ENCODE data around the gene SPATA3.
A peak's percentile ranks its signal among the peaks of the same experiment; 100 is the strongest.

The SPATA3 gene

DNA sequence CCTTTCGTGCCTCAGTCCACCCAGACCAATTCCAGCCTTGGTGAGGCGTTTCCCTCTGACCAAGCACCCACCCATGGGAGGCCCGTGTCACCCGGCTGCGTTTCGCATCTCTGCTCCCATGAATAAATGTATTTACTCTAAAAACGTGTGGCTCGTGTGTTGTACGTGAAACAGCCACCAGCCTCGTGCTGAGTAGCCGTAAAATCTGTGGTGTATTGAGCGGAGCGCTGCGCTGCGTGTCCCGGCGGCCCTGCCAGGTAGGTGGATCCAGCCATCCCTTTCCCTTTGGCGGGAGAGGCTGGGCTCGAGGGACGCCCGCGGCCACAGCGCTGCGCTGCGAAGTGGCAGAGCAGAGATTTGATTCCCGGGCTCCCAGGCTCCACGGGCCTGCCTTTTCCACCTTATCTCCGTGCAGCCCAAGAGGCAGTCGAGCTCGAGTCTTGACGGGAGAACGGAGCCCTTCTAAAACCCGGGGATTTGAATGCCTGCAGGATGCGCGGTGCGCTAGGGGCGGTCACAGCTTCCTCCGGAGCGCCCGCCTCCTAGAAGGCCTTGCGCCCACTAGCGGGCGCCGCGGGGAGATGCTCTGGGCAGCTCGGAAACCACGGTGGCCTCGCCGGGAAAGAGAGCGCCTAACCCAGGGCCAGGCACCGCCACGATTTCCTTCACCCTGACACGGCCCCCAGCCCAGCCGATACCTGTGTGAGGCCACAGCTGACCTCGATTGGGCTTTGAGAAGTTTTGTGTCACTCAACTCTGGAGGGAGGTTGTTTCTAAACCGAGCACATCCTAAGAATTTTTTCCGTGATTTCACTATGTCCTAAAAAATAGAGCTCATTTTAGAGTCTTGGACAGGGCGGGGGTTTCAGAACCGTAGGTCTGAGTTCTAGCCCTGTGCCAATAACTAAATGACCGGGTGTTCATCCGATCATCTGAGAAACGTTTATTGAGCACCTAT is 56.9 kb downstream of the SPATA3 start:
- no peak overlapping the region for H2AK5ac ChIP-seq (ENCODE audit: low read length)
- H3K14ac ChIP-seq (ENCODE audit: low read length), result peak overlapping the region; percentile 9
- no peak overlapping the region for H3K23ac ChIP-seq (ENCODE audit: low read length)
- H3K27ac ChIP-seq (ENCODE audit: low read depth, low read length), result peak overlapping the region; percentile 13
- H3K79me1 ChIP-seq (ENCODE audit: low read length), result peaks cover 17% of the 10 kb centered on the region
- no peak overlapping the region for H3K9ac ChIP-seq (ENCODE audit: low read length)
- peak overlapping the region; percentile 85 for H4K8ac ChIP-seq (ENCODE audit: low read depth, low read length)
- peak overlapping the region; percentile 25 for H2BK12ac ChIP-seq (ENCODE audit: low read length)
- no peak overlapping the region for H3K4ac ChIP-seq (ENCODE audit: low read depth, low read length)
- H4K91ac ChIP-seq (ENCODE audit: low read depth, low read length), result peak overlapping the region; percentile 41
- H3K9me3 ChIP-seq (ENCODE audit: insufficient read depth, low read depth, low read length), result no peaks in the 10 kb centered on the region
- WGBS (ENCODE audit: extremely low coverage, insufficient coverage, insufficient read length), result no CpG with 5 or more reads among the region's 62 CpGs
- peaks cover 16 to 17% of the 10 kb centered on the region in 2 experiments for H3K4me1 ChIP-seq (ENCODE audit: control insufficient read depth in 1 of 2, insufficient read depth in 2 of 2, low read length in 2 of 2)
- peak overlapping the region; percentile 60 for H4K12ac ChIP-seq (ENCODE audit: low read depth, low read length)
- DNase-seq, result peak; percentile 89 to 95
- H2BK5ac ChIP-seq (ENCODE audit: low read depth, low read length, poor library complexity), result no peak overlapping the region
- H3K36me3 ChIP-seq (ENCODE audit: control insufficient read depth in 1 of 2, insufficient read depth in 2 of 2, low read length in 2 of 2), result no peaks in the 10 kb centered on the region
- H2BK120ac ChIP-seq (ENCODE audit: insufficient read depth, low read length, poor library complexity), result peak overlapping the region; percentile 44
- H2AFZ ChIP-seq (ENCODE audit: insufficient read depth, low read length, poor library complexity), result peak overlapping the region; percentile 76
- H3K4me3 ChIP-seq (ENCODE audit: low read depth, low read length), result peak overlapping the region; percentile 64
- peaks cover 10% of the 10 kb centered on the region for H3K79me2 ChIP-seq (ENCODE audit: control insufficient read depth, insufficient read depth, low read length, poor library complexity)
- peak overlapping the region; percentile 66 for H3K4me2 ChIP-seq (ENCODE audit: low read length)
- H3K18ac ChIP-seq (ENCODE audit: low read length), result no peak overlapping the region
- no peaks in the 10 kb centered on the region for H3K27me3 ChIP-seq (ENCODE audit: insufficient read depth, low read length)

DNA sequence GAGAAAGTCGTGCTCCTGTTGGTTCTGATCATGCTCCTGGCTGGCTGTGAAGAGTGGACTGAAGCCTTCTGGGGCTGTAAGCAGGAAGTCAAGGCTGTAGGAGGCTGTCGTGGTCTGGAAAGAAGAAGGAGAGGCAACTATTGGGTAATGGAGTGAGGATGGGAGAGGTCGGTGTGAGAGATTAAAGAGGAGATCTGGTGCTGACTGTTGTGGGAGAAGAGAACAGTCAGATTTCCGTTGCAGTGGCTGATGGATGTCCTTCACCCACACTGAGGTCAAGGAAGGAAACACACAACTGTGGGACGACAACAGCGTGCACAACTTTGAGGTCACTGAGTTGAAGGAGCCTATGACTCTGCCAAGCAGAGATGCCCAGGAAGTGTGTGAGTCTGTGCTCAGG is 57.9 kb downstream of the SPATA3 start:
- Histone ChIP-seq H3K18ac (ENCODE audit: low read length) (no peak overlapping the region), H2BK120ac (ENCODE audit: insufficient read depth, low read length, poor library complexity) (no peak overlapping the region), H3K9ac (ENCODE audit: low read length) (no peak overlapping the region), H3K9me3 (ENCODE audit: insufficient read depth, low read depth, low read length) (no peaks in the 10 kb centered on the region), H3K4me1 (ENCODE audit: control insufficient read depth in 1 of 2, insufficient read depth in 2 of 2, low read length in 2 of 2) (peaks cover 16 to 17% of the 10 kb centered on the region in 2 experiments), H3K27ac (ENCODE audit: low read depth, low read length) (no peak overlapping the region), H3K36me3 (ENCODE audit: control insufficient read depth in 1 of 2, insufficient read depth in 2 of 2, low read length in 2 of 2) (no peaks in the 10 kb centered on the region), H3K4ac (ENCODE audit: low read depth, low read length) (no peak overlapping the region), H3K23ac (ENCODE audit: low read length) (no peak overlapping the region), H2AK5ac (ENCODE audit: low read length) (no peak overlapping the region), H2BK12ac (ENCODE audit: low read length) (no peak overlapping the region), H3K14ac (ENCODE audit: low read length) (no peak overlapping the region), H3K27me3 (ENCODE audit: insufficient read depth, low read length) (no peaks in the 10 kb centered on the region), H2BK5ac (ENCODE audit: low read depth, low read length, poor library complexity) (no peak overlapping the region), H3K4me2 (ENCODE audit: low read length) (no peak overlapping the region), H3K79me1 (ENCODE audit: low read length) (peaks cover 17% of the 10 kb centered on the region), H2AFZ (ENCODE audit: insufficient read depth, low read length, poor library complexity) (no peak overlapping the region), H4K8ac (ENCODE audit: low read depth, low read length) (no peak overlapping the region), H3K79me2 (ENCODE audit: control insufficient read depth, insufficient read depth, low read length, poor library complexity) (peaks cover 12% of the 10 kb centered on the region), H4K12ac (ENCODE audit: low read depth, low read length) (no peak overlapping the region), H3K4me3 (ENCODE audit: low read depth, low read length) (no peak overlapping the region), H4K91ac (ENCODE audit: low read depth, low read length) (no peak overlapping the region)
- 100% methylated on average over 1 of the region's 6 CpGs for WGBS (ENCODE audit: extremely low coverage, insufficient coverage, insufficient read length)
- no peak for DNase-seq

DNA sequence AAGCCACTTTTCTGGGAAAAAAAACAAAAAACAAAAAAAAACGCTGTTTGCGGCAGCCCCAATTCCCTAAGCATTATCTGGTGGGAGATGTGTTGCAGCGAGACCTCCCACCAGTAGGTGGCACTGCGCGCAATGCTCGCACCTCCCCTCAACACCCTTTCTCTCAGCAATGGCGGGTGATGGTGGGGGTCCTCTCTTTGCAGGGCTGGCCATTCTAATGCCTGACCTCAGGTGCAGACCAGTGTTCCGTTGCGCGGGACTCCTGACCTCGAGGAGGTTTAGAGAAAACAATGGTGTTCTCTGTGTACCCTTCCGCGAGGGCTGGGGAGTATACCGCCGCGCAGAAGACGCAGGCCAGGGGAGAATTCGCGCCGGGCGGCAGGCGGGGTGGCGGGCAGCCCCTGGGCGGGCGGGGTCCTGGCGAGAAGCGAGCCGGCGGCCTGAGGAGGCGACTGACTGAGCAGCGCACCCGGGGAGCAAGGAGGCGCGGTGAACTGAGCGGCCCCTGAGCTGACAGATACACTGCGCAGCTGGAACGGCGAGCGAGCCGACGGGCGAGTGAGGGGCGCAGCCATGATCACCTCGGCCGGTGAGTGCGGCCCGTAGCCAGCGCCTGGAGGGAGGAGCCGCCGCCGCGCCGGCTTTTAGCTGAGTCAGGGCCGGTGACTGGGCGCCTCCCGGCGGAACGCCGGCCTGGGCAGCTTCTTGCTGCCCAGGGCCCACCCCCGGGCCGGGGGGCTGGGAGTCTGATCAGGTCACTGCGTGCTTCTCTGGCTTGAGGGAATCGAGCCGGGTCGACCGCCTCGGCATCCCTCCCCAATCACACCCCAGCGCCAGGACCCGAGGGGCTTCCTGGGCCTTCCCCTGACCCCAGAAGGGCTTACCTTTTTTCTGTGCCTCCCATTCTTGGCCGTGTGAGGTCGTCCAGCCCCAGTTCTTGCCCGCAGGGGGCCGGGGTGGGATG is 60.8 kb downstream of the SPATA3 start, which contains the start of gene PSMD1:
PSMD1 (plus strand) TSS at position 415 of the 964 bp plus-strand sequence; CDS start at position 574, 159 bp downstream.
- peak within 1 kb of the TSS; percentile 98 for H2BK120ac ChIP-seq (ENCODE audit: insufficient read depth, low read length, poor library complexity)
- peak within 1 kb of the TSS; percentile 99 for H2BK5ac ChIP-seq (ENCODE audit: low read depth, low read length, poor library complexity)
- peak within 1 kb of the TSS; percentile 80 for H2AK5ac ChIP-seq (ENCODE audit: low read length)
- peak within 1 kb of the TSS; percentile 85 for H3K27ac ChIP-seq (ENCODE audit: low read depth, low read length)
- H4K12ac ChIP-seq (ENCODE audit: low read depth, low read length), result peak within 1 kb of the TSS; percentile 67
- peak within 1 kb of the TSS; percentile 99 for H3K4me3 ChIP-seq (ENCODE audit: low read depth, low read length)
- H3K9ac ChIP-seq (ENCODE audit: low read length), result peak within 1 kb of the TSS; percentile 100
- no peaks in the 10 kb centered on the region for H3K27me3 ChIP-seq (ENCODE audit: insufficient read depth, low read length)
- no peaks in the 10 kb centered on the region for H3K9me3 ChIP-seq (ENCODE audit: insufficient read depth, low read depth, low read length)
- peak within 1 kb of the TSS; percentile 89 for H3K4ac ChIP-seq (ENCODE audit: low read depth, low read length)
- H3K36me3 ChIP-seq (ENCODE audit: control insufficient read depth in 1 of 2, insufficient read depth in 2 of 2, low read length in 2 of 2), result peaks cover 3 to 4% of the 10 kb centered on the region in 2 experiments
- WGBS (ENCODE audit: extremely low coverage, insufficient coverage, insufficient read length), result no CpG with 5 or more reads among the region's 73 CpGs
- H3K79me1 ChIP-seq (ENCODE audit: low read length), result peaks cover 12% of the 10 kb centered on the region
- peak within 1 kb of the TSS; percentile 96 for H4K91ac ChIP-seq (ENCODE audit: low read depth, low read length)
- peak within 1 kb of the TSS; percentile 96 for H4K8ac ChIP-seq (ENCODE audit: low read depth, low read length)
- peak within 1 kb of the TSS; percentile 96 for H3K14ac ChIP-seq (ENCODE audit: low read length)
- H3K23ac ChIP-seq (ENCODE audit: low read length), result no peak within 1 kb of the TSS
- H3K79me2 ChIP-seq (ENCODE audit: control insufficient read depth, insufficient read depth, low read length, poor library complexity), result peaks cover 12% of the 10 kb centered on the region
- DNase-seq, result peak; percentile 89 to 96
- H2AFZ ChIP-seq (ENCODE audit: insufficient read depth, low read length, poor library complexity), result peak within 1 kb of the TSS; percentile 82
- H3K4me2 ChIP-seq (ENCODE audit: low read length), result peak within 1 kb of the TSS; percentile 96
- H3K18ac ChIP-seq (ENCODE audit: low read length), result peak within 1 kb of the TSS; percentile 79
- no peak within 1 kb of the TSS for H2BK12ac ChIP-seq (ENCODE audit: low read length)
- peaks cover 4 to 5% of the 10 kb centered on the region in 2 experiments for H3K4me1 ChIP-seq (ENCODE audit: control insufficient read depth in 1 of 2, insufficient read depth in 2 of 2, low read length in 2 of 2)

DNA sequence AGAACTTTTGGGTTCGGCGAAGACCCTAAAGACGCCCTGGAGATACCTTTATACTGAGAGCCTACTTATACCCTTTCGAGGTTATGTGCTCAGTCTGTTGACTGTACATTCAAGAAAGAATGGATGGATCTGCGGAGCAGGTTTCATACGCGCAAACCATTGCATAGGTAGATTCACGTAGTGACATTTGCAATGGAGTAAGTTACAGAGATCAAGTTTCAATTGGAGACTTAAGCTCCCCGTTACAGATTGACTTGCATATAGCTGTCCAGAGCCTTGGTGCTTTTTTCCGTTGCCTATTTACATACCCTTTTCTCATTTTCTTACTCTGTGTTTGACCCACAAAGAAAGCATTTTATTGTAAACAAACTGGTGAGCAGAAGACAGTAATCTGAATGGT is 61.7 kb downstream of the SPATA3 start:
- Histone ChIP-seq H3K4ac (ENCODE audit: low read depth, low read length) (peak overlapping the region; percentile 89), H3K79me1 (ENCODE audit: low read length) (peaks cover 10% of the 10 kb centered on the region), H4K91ac (ENCODE audit: low read depth, low read length) (peak overlapping the region; percentile 96), H3K4me3 (ENCODE audit: low read depth, low read length) (peak overlapping the region; percentile 99), H2AK5ac (ENCODE audit: low read length) (no peak overlapping the region), H2BK5ac (ENCODE audit: low read depth, low read length, poor library complexity) (no peak overlapping the region), H3K36me3 (ENCODE audit: control insufficient read depth in 1 of 2, insufficient read depth in 2 of 2, low read length in 2 of 2) (peaks cover 3 to 4% of the 10 kb centered on the region in 2 experiments), H3K14ac (ENCODE audit: low read length) (no peak overlapping the region), H3K4me1 (ENCODE audit: control insufficient read depth in 1 of 2, insufficient read depth in 2 of 2, low read length in 2 of 2) (peaks cover 0 to 1% of the 10 kb centered on the region in 2 experiments), H3K27me3 (ENCODE audit: insufficient read depth, low read length) (no peaks in the 10 kb centered on the region), H3K9me3 (ENCODE audit: insufficient read depth, low read depth, low read length) (no peaks in the 10 kb centered on the region), H2AFZ (ENCODE audit: insufficient read depth, low read length, poor library complexity) (no peak overlapping the region), H4K8ac (ENCODE audit: low read depth, low read length) (peak overlapping the region; percentile 3), H3K23ac (ENCODE audit: low read length) (no peak overlapping the region), H2BK12ac (ENCODE audit: low read length) (no peak overlapping the region), H3K18ac (ENCODE audit: low read length) (no peak overlapping the region), H3K4me2 (ENCODE audit: low read length) (peak overlapping the region; percentile 96), H4K12ac (ENCODE audit: low read depth, low read length) (no peak overlapping the region), H3K9ac (ENCODE audit: low read length) (peak overlapping the region; percentile 100), H3K79me2 (ENCODE audit: control insufficient read depth, insufficient read depth, low read length, poor library complexity) (peaks cover 12% of the 10 kb centered on the region), H3K27ac (ENCODE audit: low read depth, low read length) (no peak overlapping the region), H2BK120ac (ENCODE audit: insufficient read depth, low read length, poor library complexity) (no peak overlapping the region)
- WGBS (ENCODE audit: extremely low coverage, insufficient coverage, insufficient read length), result no CpG with 5 or more reads among the region's 10 CpGs
- peak in 1 of 2 donors; percentile 27 for DNase-seq

All from trophoblast cell (in vitro differentiated cells and primary cell).